HG03460 (cell line): ENCODE data around the gene FOXE3.
"Not testable (repeated sequence)": the region's sequence is repeated elsewhere in the genome, so short reads cannot be mapped to it uniquely, and the experiment has no call there.

Source experiments
- ATAC-seq: cut with Tn5 transposase; IDR thresholded peaks from one replicate; pipeline ENCODE4 v1.9.1; 2021; ENCODE audit not compliant: unreplicated experiment

FOXE3 gene

DNA sequence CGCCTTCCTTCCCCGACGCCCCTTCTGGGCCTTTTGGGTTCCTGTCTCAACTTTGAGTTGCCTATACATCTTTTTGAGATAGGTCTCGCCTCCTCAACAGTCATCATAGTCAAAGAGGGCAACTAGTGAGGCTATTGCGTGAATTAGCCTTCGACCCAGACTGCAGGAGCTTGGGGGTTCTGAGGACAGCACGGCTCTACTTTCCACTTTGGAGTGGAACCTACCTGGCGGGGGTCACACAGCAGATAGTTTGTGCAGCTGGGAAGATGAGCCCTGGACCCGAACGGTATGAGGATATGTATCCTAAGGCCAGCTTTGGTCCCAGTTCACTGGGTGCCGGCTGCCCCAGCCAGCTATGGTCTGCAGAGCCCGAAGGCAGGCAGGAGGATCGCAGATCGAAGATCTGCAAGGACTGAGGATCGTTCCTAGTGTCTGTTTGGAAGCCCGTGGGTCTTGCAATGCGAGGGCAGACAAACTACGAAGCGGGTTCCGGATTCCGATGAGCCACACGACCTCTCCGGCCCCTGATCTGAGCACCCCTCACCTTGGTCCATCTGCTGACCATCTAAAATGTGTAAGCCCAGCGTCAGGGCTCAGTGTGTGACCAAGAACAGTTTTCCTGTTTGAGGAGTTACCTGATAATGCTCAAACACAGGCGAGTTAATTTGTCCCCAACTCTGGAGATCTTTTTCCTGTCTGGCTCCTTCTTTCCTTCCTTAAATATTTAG lies 29.9 kb downstream of the FOXE3 start:
- no peak for ATAC-seq

DNA sequence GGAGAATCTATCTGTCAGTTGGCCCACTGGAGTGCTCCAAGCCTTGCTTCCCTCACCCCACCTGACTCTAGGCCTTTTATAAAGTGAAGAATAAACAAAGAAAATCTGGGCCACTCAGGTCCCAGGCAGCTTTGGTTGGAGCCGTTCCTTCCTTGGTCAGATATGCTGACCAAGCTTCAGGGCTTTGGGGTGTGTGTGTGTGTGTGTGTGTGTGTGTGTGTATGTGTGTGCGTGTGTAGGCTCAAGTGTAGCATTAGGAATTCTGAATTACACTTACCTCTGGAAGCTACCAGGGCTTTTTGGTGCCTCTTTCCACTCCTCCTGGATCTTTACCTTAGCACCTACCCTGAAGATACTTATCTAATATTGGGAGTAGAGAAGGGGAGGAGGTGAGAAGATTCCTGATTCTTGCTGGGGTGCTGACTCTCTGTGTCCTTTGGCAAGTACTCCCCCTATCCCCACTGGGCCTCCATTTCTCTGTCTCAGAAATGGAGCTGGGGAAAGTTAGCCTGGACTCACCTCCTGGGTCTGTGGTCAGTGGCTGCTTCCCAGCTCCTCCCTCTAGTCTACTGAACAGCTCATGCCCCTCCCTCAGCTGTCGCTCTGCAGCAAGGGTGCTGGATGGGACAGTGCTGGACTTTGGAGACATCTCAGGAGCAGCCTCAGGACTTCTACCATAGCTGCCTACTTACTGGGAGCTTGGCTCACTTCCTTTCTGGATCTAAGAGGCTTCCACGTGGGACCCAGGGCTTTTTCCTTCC lies 32.6 kb downstream of the FOXE3 start:
- ATAC-seq: no peak

DNA sequence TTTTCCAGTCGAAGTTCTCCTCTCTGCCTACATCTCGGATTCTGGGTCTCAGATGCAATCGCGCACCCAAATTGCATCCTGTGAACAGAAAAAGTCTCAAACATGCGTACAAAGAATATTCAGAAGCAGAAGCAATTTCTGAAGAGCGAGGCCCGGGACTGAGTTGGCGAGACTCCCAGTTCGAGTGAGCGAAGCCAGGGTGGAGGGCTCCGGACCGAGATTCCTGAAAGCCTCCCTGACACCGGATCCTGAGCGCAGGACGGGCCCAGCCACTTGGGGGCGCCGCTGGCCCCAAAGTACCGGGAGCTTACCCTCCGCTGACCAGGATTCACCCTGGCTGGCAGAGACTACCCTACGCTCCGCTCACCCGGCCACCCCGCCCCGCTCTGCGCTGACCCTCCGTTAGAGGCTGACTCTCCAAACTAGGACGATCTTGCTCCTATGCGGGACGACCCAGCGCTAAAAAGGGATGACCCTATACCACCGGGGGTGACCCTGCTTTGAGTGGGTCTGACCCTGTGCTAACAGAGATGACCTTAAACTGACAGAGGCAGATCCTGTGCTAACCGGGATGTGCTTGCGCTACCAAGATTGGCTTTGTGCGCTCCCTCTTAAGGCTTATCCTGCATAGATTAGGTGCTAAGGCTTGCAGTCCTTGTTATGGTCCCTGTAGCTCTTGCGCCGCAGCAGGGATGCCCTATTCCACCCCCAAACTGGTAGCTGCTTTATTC lies 33.9 kb downstream of the FOXE3 start:
- ATAC-seq: no peak

DNA sequence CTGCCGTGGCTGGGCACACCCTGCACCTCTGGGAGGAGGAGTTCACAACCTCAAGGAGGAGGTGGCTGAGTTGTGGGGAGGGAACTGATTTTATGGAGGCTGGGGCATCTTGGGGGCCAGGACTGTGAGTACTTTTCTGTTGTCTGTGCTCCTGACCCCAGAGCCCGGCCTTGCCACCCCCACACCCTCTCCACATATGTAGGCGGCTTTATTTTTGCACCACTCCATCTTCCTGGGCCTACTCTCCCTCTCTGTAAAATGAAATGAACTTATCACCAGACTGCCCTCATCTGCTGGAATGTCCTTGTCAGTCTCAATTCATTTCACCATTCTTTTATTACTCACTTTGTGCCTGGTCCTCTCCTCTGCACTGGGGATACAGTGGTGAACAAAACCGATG lies 34.5 kb downstream of the FOXE3 start:
- ATAC-seq: no peak

DNA sequence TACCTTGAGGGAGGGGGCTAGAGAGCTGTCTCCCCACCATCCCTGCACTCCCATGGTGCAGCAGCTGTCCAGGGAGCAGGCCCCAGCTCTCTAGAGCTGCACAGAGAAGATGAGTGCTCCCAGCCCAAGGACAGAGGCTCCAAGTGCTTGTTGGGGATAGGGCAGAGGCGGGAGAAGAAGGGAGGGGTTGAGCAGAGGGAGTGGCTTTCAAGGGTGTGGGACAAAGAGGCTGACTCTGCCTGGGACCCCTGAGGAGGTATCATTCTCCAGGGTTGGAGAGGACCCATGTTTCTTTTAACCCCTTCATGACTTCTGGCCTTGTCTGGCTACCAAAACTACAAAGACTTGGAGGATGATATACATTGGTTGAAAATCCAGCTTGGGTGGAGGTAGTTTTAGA lies 36.3 kb downstream of the FOXE3 start:
- ATAC-seq: no peak

DNA sequence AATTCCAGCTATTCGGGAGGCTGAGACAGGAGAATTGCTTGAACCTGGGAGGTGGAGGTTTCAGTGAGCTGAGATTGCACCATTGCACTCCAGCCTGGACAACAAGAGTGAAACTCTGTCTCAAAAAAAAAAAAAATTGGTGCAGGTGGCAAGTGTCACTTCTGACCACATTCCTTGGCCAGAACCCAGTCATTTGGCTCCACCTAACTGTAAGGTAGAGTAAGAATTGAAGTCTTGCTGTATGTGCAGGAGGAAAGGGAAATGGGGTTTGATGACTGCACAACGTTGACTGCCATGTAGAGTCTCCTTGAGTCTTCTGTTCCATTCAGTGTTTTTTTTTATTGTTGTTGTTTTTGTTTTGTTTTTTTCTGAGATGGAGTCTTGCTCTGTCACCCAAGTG lies 37.8 kb downstream of the FOXE3 start:
- not testable (repeated sequence) for ATAC-seq

DNA sequence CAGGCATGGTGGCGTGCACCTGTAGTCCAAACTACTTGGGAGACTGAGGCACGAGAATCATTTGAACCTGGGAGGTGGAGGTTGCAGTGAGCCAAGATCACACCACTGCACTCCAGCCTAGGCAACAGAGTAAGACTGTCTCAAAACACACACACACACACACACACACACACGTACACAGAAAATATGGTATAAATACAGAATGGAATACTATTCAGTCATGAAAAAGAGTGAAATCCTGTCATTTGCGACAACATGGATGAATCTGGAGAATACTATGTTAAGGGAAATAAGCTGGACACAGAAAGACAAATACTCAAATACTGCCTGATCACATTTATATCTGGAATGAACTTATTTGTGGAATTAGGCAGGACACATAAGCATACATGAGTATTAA lies 40.2 kb downstream of the FOXE3 start:
- no peak for ATAC-seq

DNA sequence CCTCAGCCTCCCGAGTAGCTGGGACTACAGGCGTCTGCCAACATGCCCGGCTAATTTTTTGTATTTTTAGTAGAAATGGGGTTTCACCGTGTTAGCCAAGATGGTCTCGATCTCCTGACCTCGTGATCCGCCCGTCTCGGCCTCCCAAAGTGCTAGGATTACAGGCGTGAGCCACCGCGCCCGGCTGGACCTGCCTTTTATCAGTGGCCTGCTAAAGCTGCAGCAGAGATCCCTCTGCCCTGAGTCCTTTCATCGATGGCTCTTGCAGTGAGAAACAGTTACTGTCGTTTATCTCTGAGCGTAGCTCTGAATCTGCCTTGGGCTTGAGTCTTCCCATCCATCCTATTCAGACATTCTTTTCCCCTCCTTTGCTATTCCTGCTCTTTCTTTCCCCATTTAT lies 41.5 kb downstream of the FOXE3 start:
- ATAC-seq: not testable (repeated sequence)

DNA sequence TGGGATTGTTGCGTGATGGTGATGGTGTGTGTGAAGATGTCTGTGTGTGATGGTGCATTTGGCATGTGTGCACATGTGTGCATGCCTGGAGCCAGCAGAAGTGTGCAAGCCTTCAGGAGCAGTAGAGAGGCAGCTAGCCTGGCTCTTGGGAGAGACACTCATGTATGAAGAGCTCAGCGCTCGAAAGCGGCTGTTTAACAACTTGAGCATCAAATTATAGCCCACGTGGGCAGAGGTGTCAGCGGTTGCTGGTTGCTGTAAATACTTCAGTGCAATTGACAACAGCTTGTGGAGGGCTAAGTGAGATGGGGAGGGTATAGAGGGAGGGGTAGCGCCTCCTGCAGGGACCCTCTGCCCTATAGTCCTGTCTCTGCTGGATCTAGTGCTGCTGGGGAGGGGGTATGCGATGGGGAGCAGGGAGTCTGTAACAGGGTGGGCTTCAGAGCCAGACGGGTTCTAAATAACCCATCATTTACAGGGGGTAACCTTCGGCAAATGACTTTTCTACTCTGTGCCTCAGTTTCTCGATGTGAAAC lies 43.2 kb downstream of the FOXE3 start:
- no peak for ATAC-seq

DNA sequence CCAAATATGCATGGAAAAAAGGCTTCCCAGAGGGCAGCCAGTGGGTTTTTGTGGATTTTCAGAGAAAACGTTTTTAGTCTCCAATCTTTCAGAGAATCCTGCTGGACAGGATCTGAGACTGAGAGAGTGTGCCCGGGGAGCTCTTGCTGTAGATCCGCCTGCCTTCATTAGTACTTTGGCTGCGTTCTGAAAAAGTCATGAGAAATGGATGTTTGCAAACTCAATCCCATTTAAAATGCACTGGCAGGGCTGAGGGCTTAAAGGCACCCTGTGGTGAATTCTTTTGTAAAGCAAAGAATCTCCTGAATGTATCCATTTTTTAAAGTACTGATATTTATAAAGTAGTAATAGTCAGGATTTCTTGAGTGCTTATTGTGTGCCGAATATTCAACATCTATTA lies 44.0 kb downstream of the FOXE3 start:
- no peak for ATAC-seq

DNA sequence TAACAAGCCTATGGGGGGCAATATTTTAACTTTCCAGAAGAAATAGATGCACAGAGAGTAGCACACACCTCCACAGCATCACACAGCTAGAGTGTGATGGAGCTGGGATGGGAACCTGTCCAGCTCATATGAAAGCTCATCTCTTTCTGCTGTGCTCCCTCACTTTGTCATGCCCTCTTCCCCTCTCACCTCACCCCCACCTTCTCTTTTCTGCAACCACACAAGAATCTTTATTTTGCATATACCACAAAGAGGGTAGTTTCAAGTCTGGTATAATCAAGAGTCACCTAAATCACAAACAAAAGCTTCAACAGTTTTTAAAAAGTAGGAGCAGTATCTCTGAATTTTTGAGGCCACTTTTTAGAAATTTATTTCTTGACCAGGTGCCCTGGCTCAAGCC lies 44.4 kb downstream of the FOXE3 start:
- no peak for ATAC-seq

DNA sequence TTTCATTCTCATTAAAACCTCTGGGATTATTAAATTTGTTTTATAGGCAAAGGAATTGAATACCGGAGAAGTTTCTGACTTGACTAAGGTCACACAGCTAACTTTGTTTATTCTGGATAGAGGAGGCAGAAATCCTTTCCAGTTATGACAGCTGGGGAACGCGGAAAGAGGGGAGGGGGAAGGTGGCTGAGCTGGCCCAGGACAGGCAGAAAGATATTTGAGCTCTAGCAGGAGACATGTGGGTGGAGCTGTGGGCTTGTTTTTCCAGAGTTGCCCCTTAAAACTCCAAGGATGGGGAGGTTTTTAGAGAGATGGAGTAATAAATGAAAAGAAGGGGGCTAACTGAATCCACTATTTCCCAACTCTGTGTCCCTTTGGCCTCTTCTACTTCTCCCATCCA lies 49.5 kb downstream of the FOXE3 start:
- ATAC-seq: no peak
